ENCODE measurements around the gene CELSR1. TPM values are rescaled to one million over a fixed set of nuclear protein-coding genes. Genes with fewer than 3 reads are reported as not detected.

The CELSR1 gene
- total RNA-seq, 1 experiment from 2014 or later = 33.2 TPM

DNA sequence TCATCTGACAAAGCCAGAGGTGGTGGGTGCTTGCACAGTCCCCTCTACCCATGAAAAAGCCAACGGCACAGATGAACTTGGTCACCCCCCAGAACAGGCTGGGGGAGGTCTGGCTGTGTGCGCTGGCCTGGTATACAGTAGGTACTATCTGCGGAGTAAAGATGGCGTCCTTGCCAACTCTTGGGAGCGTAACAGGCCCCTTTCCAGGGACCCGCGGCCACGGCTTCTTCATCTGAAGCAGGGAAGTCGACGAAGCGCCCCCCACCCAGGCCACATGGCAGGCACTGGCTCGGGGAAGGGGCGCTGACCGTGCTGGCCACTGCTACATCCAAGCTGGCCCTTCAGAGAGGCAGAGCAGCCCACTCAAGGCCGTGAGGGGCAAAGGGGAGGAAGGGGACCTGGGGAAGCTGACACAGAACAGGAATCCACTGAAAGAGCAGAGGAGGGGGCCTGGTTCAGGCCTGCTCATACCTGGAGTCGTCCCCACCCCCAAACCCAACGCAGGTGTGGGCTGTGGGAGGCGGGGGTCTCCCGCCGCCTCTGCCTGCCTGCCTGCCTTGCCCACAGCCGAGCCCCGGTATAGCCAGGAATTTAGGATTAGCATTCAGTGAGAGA, 75.7 kb downstream of the CELSR1 start:
- Mint-ChIP-seq H3K36me3 (ENCODE audit: insufficient read depth, unreplicated experiment) (peaks cover 17% of the 10 kb centered on the region), H3K9me3 (ENCODE audit: unreplicated experiment) (no peaks in the 10 kb centered on the region), H3K27ac (ENCODE audit: unreplicated experiment) (no peak overlapping the region), H3K27me3 (ENCODE audit: insufficient read depth, unreplicated experiment) (no peaks in the 10 kb centered on the region), H3K4me1 (ENCODE audit: low read depth, unreplicated experiment) (no peaks in the 10 kb centered on the region), H3K4me3 (ENCODE audit: unreplicated experiment) (no peak overlapping the region)
- ChIA-PET POLR2A (no interaction called here), CTCF (no interaction called here)
- H3K4me1 ChIP-seq = no peaks in the 10 kb centered on the region
- H3K4me3 ChIP-seq (ENCODE audit: low read depth, low read length) = no peak overlapping the region
- H3K36me3 ChIP-seq (ENCODE audit: control insufficient read depth, insufficient read depth, low read length) = no peaks in the 10 kb centered on the region
- H3K9me3 ChIP-seq = no peaks in the 10 kb centered on the region
- BruUV-seq (replicated peaks) = no TSS peak
- H3K27me3 ChIP-seq (replicated peaks; ENCODE audit: control insufficient read depth, insufficient read depth, low read length) = no peaks in the 10 kb centered on the region
- intact Hi-C loops (cut with micrococcal nuclease; ENCODE audit: unreplicated experiment) = no loop called here
- no peak for DNase-seq
- TF ChIP-seq, protein P1, sequence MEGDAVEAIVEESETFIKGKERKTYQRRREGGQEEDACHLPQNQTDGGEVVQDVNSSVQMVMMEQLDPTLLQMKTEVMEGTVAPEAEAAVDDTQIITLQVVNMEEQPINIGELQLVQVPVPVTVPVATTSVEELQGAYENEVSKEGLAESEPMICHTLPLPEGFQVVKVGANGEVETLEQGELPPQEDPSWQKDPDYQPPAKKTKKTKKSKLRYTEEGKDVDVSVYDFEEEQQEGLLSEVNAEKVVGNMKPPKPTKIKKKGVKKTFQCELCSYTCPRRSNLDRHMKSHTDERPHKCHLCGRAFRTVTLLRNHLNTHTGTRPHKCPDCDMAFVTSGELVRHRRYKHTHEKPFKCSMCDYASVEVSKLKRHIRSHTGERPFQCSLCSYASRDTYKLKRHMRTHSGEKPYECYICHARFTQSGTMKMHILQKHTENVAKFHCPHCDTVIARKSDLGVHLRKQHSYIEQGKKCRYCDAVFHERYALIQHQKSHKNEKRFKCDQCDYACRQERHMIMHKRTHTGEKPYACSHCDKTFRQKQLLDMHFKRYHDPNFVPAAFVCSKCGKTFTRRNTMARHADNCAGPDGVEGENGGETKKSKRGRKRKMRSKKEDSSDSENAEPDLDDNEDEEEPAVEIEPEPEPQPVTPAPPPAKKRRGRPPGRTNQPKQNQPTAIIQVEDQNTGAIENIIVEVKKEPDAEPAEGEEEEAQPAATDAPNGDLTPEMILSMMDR (IDR thresholded peaks at IDR 0.05; ENCODE audit: insufficient read depth in 1 of 2, low read depth in 1 of 2, low read length in 1 of 2, severe bottlenecking in 1 of 2, unreplicated experiment in 1 of 2) = no peak

DNA sequence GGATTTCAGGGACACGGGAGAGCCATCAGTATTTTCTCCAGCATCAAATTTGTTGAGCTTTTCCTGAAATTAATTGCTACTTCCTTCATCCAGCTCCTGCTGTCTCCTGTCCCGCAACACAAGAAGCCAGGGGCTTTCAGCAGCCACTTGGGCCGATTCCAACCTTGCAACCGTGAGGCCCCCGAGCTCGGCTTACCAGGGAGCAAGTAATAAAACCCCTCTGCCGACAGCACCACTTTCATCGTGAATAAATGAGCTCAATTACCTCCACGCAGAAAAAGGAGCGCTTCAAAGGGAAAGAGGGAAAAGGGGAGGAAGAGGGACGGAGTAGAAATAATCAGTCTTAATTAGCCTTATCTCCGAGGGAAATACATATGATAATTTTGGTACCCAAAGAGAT, 76.6 kb downstream of the CELSR1 start:
- Histone ChIP-seq H3K4me1 (no peaks in the 10 kb centered on the region), H3K27me3 (replicated peaks; ENCODE audit: control insufficient read depth, insufficient read depth, low read length) (no peaks in the 10 kb centered on the region), H3K36me3 (ENCODE audit: control insufficient read depth, insufficient read depth, low read length) (no peaks in the 10 kb centered on the region), H3K4me3 (ENCODE audit: low read depth, low read length) (no peak overlapping the region), H3K9me3 (no peaks in the 10 kb centered on the region)
- no peak for DNase-seq
- intact Hi-C loops (cut with micrococcal nuclease; ENCODE audit: unreplicated experiment) = no loop called here
- TF ChIP-seq, protein P1 (IDR thresholded peaks at IDR 0.05; ENCODE audit: insufficient read depth in 1 of 2, low read depth in 1 of 2, low read length in 1 of 2, severe bottlenecking in 1 of 2, unreplicated experiment in 1 of 2) = no peak
- Mint-ChIP-seq H3K4me3 (ENCODE audit: unreplicated experiment) (no peak overlapping the region), H3K36me3 (ENCODE audit: insufficient read depth, unreplicated experiment) (peaks cover 17% of the 10 kb centered on the region), H3K27ac (ENCODE audit: unreplicated experiment) (no peak overlapping the region), H3K4me1 (ENCODE audit: low read depth, unreplicated experiment) (no peaks in the 10 kb centered on the region), H3K9me3 (ENCODE audit: unreplicated experiment) (no peaks in the 10 kb centered on the region), H3K27me3 (ENCODE audit: insufficient read depth, unreplicated experiment) (no peaks in the 10 kb centered on the region)
- ChIA-PET POLR2A (no interaction called here), CTCF (no interaction called here)
- BruUV-seq (replicated peaks) = no TSS peak

DNA sequence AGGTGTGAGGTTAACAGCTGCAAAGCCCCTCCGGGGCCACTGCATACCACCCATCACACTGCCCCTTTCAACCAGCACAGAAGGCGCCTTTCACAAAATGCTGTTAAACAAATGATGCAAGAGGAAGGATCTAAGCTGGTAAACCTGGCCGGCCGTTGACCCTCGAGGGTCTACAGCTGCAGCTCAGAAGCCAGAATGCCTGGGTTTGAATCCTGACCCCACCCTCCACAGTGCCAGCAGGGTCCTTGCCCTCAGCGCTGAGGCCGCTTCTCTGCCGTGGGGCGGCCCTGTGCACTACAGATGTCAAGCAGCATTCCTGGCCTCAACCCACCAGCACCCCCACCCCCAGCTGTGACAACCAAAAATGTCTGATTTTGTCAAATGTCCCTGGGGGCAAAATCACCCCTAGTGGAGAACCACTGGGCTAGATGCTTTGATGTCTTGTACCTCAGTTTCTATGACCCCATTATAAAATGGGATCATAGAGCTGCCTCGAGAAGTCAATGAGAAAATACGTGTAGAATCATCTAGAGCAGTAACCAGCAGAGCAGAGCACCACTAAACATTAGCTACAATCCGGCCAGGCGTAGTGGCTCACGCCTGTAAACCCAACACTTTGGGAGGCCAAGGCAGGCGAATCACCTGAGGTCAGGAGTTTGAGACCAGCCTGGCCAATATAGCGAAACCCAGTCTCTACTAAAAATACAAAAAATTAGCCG, 77.9 kb downstream of the CELSR1 start:
- POLR2A ChIA-PET = no interaction called here
- Histone ChIP-seq H3K4me1 (peaks cover 4% of the 10 kb centered on the region; the same call in 1 of the 2 replicates), H3K4me3 (ENCODE audit: low read depth, low read length) (no peak overlapping the region), H3K27me3 (replicated peaks; ENCODE audit: control insufficient read depth, insufficient read depth, low read length) (no peaks in the 10 kb centered on the region), H3K9me3 (no peaks in the 10 kb centered on the region), H3K36me3 (ENCODE audit: control insufficient read depth, insufficient read depth, low read length) (no peaks in the 10 kb centered on the region)
- no peaks in the 10 kb centered on the region for H3K4me1 Mint-ChIP-seq (ENCODE audit: low read depth, unreplicated experiment)
- H3K27me3 Mint-ChIP-seq (ENCODE audit: insufficient read depth, unreplicated experiment) = no peaks in the 10 kb centered on the region
- H3K27ac Mint-ChIP-seq (ENCODE audit: unreplicated experiment) = no peak overlapping the region
- TF ChIP-seq, protein P1 (IDR thresholded peaks at IDR 0.05; ENCODE audit: insufficient read depth in 1 of 2, low read depth in 1 of 2, low read length in 1 of 2, severe bottlenecking in 1 of 2, unreplicated experiment in 1 of 2) = no peak
- DNase-seq = no peak
- peaks cover 13% of the 10 kb centered on the region for H3K36me3 Mint-ChIP-seq (ENCODE audit: insufficient read depth, unreplicated experiment)
- no TSS peak for BruUV-seq (replicated peaks)
- no peak overlapping the region for H3K4me3 Mint-ChIP-seq (ENCODE audit: unreplicated experiment)
- no peaks in the 10 kb centered on the region for H3K9me3 Mint-ChIP-seq (ENCODE audit: unreplicated experiment)
- CTCF ChIA-PET = no interaction called here
- intact Hi-C loops (cut with micrococcal nuclease; ENCODE audit: unreplicated experiment) = no loop called here
